GM21619 (cell line): Measurements from ENCODE around the gene RBMS1.
A peak's percentile ranks its signal among the peaks of the same experiment; 100 is the strongest.

Source experiments
- ATAC-seq: cut with Tn5 transposase; IDR thresholded peaks from one replicate; pipeline ENCODE4 v1.9.1; 2021; ENCODE audit not compliant: unreplicated experiment

Gene RBMS1

GRCh38 chr2:160232905-160233475 lies 260.6 kb downstream of the RBMS1 start:
- ATAC-seq, result no peak

GRCh38 chr2:160229591-160229990 lies 264.0 kb downstream of the RBMS1 start:
- no peak for ATAC-seq

GRCh38 chr2:160228141-160228917 lies 265.3 kb downstream of the RBMS1 start:
- no peak for ATAC-seq

DNA sequence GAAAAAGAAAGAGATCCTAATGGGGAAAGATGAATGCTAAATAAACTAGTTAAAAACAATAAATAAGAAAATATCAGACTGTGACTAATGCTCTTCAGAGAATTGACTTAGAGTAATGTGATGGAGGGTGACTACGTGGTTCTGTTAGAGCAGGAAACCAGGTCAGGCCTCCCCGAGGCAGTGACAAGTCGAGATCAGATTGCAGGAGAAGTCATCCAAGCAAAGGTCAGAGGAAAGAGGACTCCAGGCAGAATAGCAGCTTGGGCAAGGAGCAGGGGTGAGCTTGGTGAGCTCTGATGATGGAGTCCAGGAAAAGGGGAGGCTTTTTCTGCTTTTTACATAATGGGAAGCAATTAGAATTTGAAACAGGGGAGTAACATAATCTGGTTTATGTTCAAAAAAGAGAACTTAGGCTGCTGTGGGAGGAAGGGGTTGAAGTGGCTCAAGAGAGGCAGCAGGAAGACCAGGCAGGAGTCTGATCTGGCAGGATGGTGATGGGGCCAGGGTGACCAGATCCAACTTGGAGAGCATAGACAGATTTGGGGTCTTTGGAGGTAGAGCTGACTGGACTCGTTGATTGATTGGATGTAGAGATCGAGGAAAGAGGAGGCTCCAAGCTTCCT lies 266.2 kb downstream of the RBMS1 start:
- no peak for ATAC-seq

DNA sequence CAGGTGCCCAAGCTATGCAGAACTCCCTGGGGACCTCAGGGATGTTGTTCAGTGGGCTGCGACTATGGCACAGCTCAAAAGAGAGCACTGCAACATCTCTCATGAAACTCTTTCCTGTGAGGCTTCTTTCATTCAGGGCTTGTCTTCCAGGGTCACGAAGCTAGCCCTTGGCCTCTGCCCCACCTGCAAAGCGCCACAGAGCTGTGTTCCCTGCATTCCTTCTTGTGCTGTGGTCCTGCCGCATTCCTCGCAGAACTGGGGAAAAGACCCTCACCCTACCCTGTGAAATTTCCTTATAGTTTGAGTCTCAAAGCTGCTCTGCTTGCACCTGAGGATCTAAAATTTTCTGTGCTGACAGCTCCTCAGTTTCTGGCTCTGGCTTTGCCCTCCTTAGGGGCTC lies 267.2 kb downstream of the RBMS1 start:
- no peak for ATAC-seq

GRCh38 chr2:160225722-160226121 lies 267.9 kb downstream of the RBMS1 start:
- no peak for ATAC-seq

- peak; percentile 12 for ATAC-seq
Observed at GRCh38 chr2:160224507-160224906, 269.1 kb downstream of the RBMS1 start.

DNA sequence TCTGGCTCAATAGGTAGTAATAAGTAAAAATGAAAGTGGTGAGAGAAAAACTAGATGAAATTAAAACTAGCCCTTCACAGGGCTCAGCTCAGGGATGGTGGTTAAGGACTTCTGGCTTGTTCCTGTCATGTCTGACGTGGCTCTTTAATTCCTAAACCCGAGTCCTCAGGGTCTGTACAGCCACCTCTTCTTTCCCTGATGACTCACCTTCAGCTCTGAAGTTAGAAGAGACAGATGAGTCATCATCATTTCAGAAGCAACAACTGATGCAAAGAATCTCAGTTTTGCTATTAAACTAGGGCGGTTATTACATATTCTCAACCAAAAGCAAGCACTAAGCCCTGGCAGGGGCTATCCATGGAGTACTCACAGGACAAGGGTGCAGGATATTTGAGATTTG lies 269.5 kb downstream of the RBMS1 start:
- ATAC-seq, result peak; percentile 95

- no peak for ATAC-seq
Observed at GRCh38 chr2:160223560-160223959, 270.0 kb downstream of the RBMS1 start.

GRCh38 chr2:160222546-160223283 lies 270.9 kb downstream of the RBMS1 start:
- ATAC-seq, result no peak
